H1 (cell line): ENCODE results near the gene MRPL9. TPM values are rescaled to one million over a fixed set of nuclear protein-coding genes. Genes with fewer than 3 reads are reported as not detected.

Source experiments
- ASH2L ChIP-seq: fragments of 200-600, 300-600 bp; sonication (generic); IDR thresholded peaks from one replicate; pipeline ENCODE4 v1.7.1; 2017; ENCODE audit warnings: low read length
- CHD2 ChIP-seq: IDR thresholded peaks from 2 replicates; pipeline ENCODE4 v1.6.1; 2012; ENCODE audit warnings: low read length, improper control_type of control experiment
- CTBP2 ChIP-seq: IDR thresholded peaks from 2 replicates; pipeline ENCODE4 v1.7.0; 2011; ENCODE audit warnings: borderline replicate concordance, mild to moderate bottlenecking, moderate library complexity, mixed read lengths, low read length; ENCODE audit not compliant: insufficient read depth, insufficient read length
- JUN ChIP-seq: IDR thresholded peaks from 2 replicates; pipeline ENCODE4 v1.6.1; 2011; ENCODE audit warnings: low read depth, mild to moderate bottlenecking, improper control_type of control experiment, low read length
- KDM5A ChIP-seq: fragments of 200-600 bp; IDR thresholded peaks from 2 replicates; pipeline ENCODE4 v1.7.1; 2012; ENCODE audit warnings: mild to moderate bottlenecking, low read length, inconsistent platforms, mixed read lengths
- PHF8 ChIP-seq: fragments of 200-600 bp; sonication (generic); conservative IDR thresholded peaks from 2 replicates; pipeline ENCODE4 v1.7.1; 2012; ENCODE audit warnings: low read depth, mild to moderate bottlenecking, inconsistent platforms, low read length, moderate library complexity
- SP2 ChIP-seq: IDR thresholded peaks from 2 replicates; pipeline ENCODE4 v1.6.1; 2012; ENCODE audit warnings: mild to moderate bottlenecking, low read length, inconsistent platforms
- TAF1 ChIP-seq: IDR thresholded peaks from 2 replicates; pipeline ENCODE4 v1.6.1; 2011; ENCODE audit warnings: mild to moderate bottlenecking, low read depth, low read length
- ZNF274 ChIP-seq: IDR thresholded peaks from 2 replicates; pipeline ENCODE4 v1.7.0; 2012; ENCODE audit warnings: low read length, borderline replicate concordance; ENCODE audit errors: extremely low read depth
- polyA plus RNA-seq, 7 experiments: library from polyadenylated mRNA; depleted of rRNA in 3 of 7; stranded (reverse) in 5 of 7; unstranded in 2 of 7; fragments of >200 nt in 5 of 7; fragments of 200-250 nt in 2 of 7; gene quantifications; 1 replicate in 5 of 7; 2 replicates in 1 of 7; 4 replicates in 1 of 7; pipeline versions ENCODE4 v1.2.1 to v1.2.3, GENCODE V29; 2011 to 2013; ENCODE audit warnings: missing spikeins in 2 of 7, mixed read lengths in 2 of 7
- total RNA-seq: library from RNA; stranded (reverse); fragmentation: NEBNext Ultra II Directional; extraction: Animal tissue kit (Norgen Biotek cat#: 25700); gene quantifications from 2 replicates; pipeline ENCODE4 v1.2.1, GENCODE V29; 2021
- TF ChIP-seq, protein P1 (sequence below): IDR thresholded peaks from 2 replicates; pipeline ENCODE4 v1.6.1; 2012; ENCODE audit warnings: inconsistent platforms

MRPL9 gene
- total and polyA plus RNA-seq, 2 of the 8 experiments (the other 6 are each of a cell fraction or from before 2014, with no cell fraction given): 74.9 to 113 TPM

DNA sequence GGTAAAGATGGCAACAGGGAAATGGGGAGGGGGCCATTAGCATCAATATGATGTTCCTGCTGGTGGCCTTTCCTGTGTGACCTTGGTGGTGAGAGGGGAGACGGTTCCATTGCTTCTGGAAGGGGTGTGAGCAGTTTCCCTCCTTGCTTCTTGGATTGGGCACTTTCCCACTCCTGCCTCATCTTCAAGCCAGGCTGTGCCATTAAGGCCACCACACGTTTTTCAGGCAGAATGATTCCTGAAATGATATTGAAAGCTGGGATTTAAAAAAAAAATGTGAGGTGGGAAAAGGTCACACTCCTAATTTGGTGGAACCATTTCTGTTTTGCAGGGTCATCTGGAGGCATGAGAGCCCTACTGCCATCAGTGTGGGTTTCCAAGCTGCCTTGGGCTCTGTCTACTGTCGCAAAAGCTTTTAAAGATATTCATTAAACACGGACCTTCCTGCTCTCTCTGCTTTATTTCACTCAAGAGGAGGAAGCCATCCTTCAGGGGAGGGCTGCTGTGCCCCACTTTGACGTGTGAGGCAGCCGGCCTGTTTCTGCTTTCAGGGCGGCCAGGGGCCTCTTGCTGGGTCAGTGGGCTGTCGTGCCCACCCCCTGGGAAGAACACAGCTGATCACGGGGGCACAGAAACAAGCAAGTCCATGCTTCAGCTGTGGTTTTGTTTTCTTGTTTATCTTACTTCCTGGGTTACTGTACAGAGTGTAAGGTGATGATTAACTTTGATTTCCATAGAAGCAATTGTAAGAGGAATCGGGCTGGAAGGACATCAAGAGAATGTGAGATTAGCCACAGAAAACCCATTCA is 33.9 kb downstream of the MRPL9 start (continued):
- TF ChIP-seq KDM5A: no peak
- no peak for TF ChIP-seq TAF1
- no peak for TF ChIP-seq CHD2
- no peak for TF ChIP-seq ASH2L
- TF ChIP-seq SP2: no peak
- TF ChIP-seq, protein P1, sequence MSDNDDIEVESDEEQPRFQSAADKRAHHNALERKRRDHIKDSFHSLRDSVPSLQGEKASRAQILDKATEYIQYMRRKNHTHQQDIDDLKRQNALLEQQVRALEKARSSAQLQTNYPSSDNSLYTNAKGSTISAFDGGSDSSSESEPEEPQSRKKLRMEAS: no peak
- TF ChIP-seq JUN: no peak
- TF ChIP-seq CTBP2: no peak
- no peak for TF ChIP-seq ZNF274
- no peak for TF ChIP-seq PHF8
